Measurements from ENCODE around the gene YARS1. TPM values are rescaled to one million over a fixed set of nuclear protein-coding genes. Genes with fewer than 3 reads are reported as not detected.

YARS1 gene
- total RNA-seq, 6 donors from 2014 or later, result 82.1 to 110 (median 95.1) TPM

- 81 to 84% methylated on average over 17 to 27 of the region's 27 CpGs for WGBS, 2 donors
- no peak for ATAC-seq (ENCODE audit: low FRiP score in 2 of 2)
These were observed 51.4 kb downstream of the YARS1 start for GRCh38 chr1:32765570-32766327.

GRCh38 chr1:32764826-32765569 is 52.2 kb downstream of the YARS1 start:
- H3K27ac ChIP-seq, result peak overlapping the region in 1 of 4 donors; percentile 31
- no peak for ATAC-seq (ENCODE audit: low FRiP score in 2 of 2)
- DNase-seq, result no peak
- no peak overlapping the region for H3K4me3 ChIP-seq
- TF ChIP-seq EP300 (IDR thresholded peaks at IDR 0.05) (no peak), CTCF (IDR thresholded peaks at IDR 0.05) (no peak), POLR2AphosphoS5 (IDR thresholded peaks at IDR 0.05) (no peak), POLR2A (IDR thresholded peaks at IDR 0.05) (no peak)
- peaks cover 26 to 64% (median 48%) of the 10 kb centered on the region in 4 donors for H3K4me1 ChIP-seq
- H3K9me3 ChIP-seq, result no peaks in the 10 kb centered on the region
- peaks cover 0 to 8% (median 3%) of the 10 kb centered on the region in 4 donors for H3K36me3 ChIP-seq
- H3K27me3 ChIP-seq, result no peaks in the 10 kb centered on the region
- 73 to 87% methylated on average over 5 of the region's 7 CpGs for WGBS, 2 donors

More at GRCh38 chr1:32765570-32766327, 51.4 kb downstream of the YARS1 start:
- no peaks in the 10 kb centered on the region for H3K27me3 ChIP-seq
- TF ChIP-seq POLR2AphosphoS5 (IDR thresholded peaks at IDR 0.05) (no peak), CTCF (IDR thresholded peaks at IDR 0.05) (no peak), POLR2A (IDR thresholded peaks at IDR 0.05) (no peak), EP300 (IDR thresholded peaks at IDR 0.05) (no peak)
- peak in 1 of 2 donors; percentile 68 for DNase-seq
- H3K4me3 ChIP-seq, result no peak overlapping the region
- H3K36me3 ChIP-seq, result peaks cover 1 to 15% (median 10%) of the 10 kb centered on the region in 4 donors
- H3K4me1 ChIP-seq, result peaks cover 26 to 61% (median 45%) of the 10 kb centered on the region in 4 donors
- peak overlapping the region in 1 of 4 donors; percentile 46 for H3K27ac ChIP-seq
- no peaks in the 10 kb centered on the region for H3K9me3 ChIP-seq

- no peak for DNase-seq
- 89 to 91% methylated on average over 5 of the region's 5 CpGs for WGBS, 2 donors
- no peak for TF ChIP-seq POLR2AphosphoS5 (IDR thresholded peaks at IDR 0.05)
- TF ChIP-seq CTCF (IDR thresholded peaks at IDR 0.05), result no peak
- TF ChIP-seq POLR2A (IDR thresholded peaks at IDR 0.05), result no peak
- no peak for TF ChIP-seq EP300 (IDR thresholded peaks at IDR 0.05)
- no peak for ATAC-seq (ENCODE audit: low FRiP score in 2 of 2)
- H3K36me3 ChIP-seq, result no peaks in the 10 kb centered on the region
- H3K27me3 ChIP-seq, result no peaks in the 10 kb centered on the region
- peaks cover 34 to 70% (median 50%) of the 10 kb centered on the region in 4 donors for H3K4me1 ChIP-seq
- H3K4me3 ChIP-seq, result no peak overlapping the region
- peak overlapping the region in 3 of 4 donors; percentile 5 to 87 (median 85) for H3K27ac ChIP-seq
- no peaks in the 10 kb centered on the region for H3K9me3 ChIP-seq
These were observed 53.9 kb downstream of the YARS1 start for GRCh38 chr1:32763221-32763620.

GRCh38 chr1:32761936-32762335 is 55.2 kb downstream of the YARS1 start:
- Histone ChIP-seq H3K4me3 (no peak overlapping the region), H3K4me1 (peaks cover 30 to 70% (median 51%) of the 10 kb centered on the region in 4 donors), H3K36me3 (no peaks in the 10 kb centered on the region), H3K9me3 (no peaks in the 10 kb centered on the region), H3K27me3 (no peaks in the 10 kb centered on the region), H3K27ac (peak overlapping the region; percentile 85 to 91 (median 86))
- WGBS, 2 donors, result 35 to 39% methylated on average over 2 of the region's 2 CpGs
- TF ChIP-seq EP300 (IDR thresholded peaks at IDR 0.05) (no peak), POLR2AphosphoS5 (IDR thresholded peaks at IDR 0.05) (no peak), POLR2A (IDR thresholded peaks at IDR 0.05) (no peak), CTCF (IDR thresholded peaks at IDR 0.05) (no peak)
- DNase-seq (no peak), ATAC-seq (ENCODE audit: low FRiP score in 2 of 2) (no peak)
